HG02852 (cell line): ENCODE measurements around the gene POU2F2.

Experiments
- ATAC-seq: cut with Tn5 transposase; IDR thresholded peaks from one replicate; pipeline ENCODE4 v1.9.1; 2021; ENCODE audit warnings: mild to moderate bottlenecking, moderate library complexity; ENCODE audit not compliant: unreplicated experiment

POU2F2 gene

DNA sequence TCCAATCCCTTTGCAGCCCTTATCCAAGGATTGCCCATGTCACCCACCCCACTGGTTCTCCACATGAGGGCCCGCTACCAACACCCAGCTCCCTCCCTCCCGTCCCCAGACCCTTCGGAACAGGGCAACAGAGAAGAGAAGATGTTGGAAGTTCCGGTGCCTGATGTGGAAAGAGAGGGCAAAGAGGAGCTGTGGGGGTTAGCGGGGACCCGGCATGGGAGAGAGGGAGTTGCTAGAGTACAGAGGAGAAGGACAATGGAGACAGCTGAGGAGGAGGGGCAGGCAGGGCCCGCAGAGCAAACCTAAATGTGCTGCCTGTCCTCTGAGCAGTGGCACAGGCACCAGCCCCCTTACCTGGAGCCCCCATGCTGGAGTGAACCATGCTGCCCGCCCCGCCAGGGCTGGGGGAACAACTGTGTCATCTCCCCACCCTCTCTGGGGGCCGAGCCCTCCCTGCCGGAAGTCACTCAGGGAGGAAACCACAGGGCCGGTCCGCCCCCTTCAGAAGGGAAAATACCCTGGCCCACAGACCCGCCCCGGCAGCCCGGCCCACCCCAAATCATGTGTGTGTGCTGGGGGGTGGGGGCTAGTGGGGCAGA lies at the start of gene POU2F2:
Gene POU2F2, minus strand, starts transcription at position 417 of the 599 bp plus-strand sequence. Its CDS starts 35 bp downstream, at position 382.
- ATAC-seq: no peak

GRCh38 chr19:42178791-42179674 lies 46.8 kb upstream of the POU2F2 start:
- ATAC-seq: no peak

DNA sequence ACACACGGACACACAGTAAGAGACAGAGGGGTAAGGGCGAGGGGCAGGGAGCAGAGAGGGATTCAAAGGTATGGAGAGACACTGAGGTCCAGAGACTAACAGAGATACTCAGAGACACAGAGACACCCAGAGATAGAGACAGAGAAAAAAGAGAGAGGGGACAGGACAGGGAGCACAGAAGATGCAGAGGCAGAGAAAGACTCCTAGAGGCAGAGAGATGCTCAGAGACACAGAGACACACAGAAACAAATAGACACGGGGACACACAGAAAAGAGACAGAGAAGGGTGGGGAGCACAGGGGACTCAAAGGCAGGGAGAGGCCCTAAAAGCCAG lies 45.4 kb upstream of the POU2F2 start:
- ATAC-seq: no peak

GRCh38 chr19:42176990-42177685 lies 44.9 kb upstream of the POU2F2 start:
- ATAC-seq: no peak

- ATAC-seq: no peak
These were observed 44.4 kb upstream of the POU2F2 start for GRCh38 chr19:42176649-42176989.

DNA sequence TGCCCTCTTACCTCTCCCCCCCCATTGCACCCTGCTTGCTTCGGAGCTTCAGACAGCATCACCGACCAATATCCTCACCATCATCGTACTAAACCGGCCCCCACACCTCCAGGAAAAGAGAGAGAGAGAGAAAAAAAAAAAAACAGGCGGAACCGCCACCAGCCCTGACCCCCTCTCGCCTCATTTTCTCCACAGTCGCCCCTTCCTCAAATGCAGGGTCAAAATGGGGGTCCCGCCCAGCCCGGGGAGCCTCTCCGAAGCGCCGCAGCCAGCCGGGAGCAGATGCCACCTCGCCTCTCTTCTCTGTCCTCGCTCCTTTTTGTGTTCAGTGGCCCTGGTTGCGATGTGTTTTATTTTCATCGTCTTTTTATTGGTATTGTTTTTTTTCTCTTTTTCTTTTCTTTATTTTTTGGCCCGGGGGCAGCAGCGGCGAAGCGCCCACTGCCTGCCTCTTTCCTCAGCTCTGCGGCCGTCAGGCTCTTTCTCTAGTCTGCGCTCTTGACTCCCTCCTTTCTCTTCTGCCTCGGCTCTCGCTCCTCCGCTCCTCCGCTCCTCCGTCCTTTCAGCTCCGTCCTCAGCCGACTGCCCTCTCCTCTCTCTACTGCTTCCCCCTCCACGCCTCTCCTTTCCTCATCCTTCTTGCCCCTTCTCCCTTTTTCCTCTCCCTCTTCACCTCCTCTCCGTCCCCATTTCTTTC lies 43.9 kb upstream of the POU2F2 start:
- no peak for ATAC-seq

GRCh38 chr19:42174958-42175734 lies 42.9 kb upstream of the POU2F2 start:
- ATAC-seq: no peak

DNA sequence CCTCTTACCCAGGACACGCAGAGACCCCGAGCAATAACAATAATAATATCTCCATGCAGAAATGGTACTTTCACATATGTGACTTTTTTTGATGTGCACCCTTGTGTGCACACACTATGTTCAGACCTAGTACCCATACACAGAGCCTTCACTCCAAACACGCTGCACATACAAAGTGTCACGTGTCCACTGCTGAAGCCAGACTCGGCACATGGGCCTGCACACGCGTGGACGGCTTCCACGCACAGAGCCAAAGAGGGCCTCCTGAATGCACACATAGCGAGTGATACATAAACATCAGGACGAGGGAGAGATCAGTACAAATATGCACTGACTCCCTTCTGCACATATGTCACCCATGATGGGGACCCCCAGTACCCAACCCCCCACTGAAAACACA lies 41.9 kb upstream of the POU2F2 start:
- no peak for ATAC-seq

GRCh38 chr19:42173695-42174094 lies 41.4 kb upstream of the POU2F2 start:
- ATAC-seq: no peak

DNA sequence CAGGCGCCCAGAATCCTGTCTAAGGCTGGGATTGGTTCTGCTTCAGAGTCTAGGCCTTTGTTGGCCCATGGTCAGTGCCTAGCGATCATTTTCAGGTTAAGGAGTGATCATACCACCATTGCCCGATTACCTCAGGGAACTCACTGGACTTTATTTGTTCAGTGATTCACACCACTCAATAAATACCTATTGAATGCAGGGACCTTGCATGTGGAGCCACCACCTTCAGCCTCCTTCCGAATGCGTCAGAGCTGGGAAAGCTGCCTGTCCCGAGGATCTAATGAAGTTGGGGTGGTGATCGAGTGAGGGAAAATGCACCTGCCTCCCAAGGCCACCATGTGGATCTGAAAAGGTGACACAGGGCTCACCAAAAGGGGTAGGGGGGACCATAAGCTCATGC lies 40.0 kb upstream of the POU2F2 start:
- ATAC-seq: no peak

DNA sequence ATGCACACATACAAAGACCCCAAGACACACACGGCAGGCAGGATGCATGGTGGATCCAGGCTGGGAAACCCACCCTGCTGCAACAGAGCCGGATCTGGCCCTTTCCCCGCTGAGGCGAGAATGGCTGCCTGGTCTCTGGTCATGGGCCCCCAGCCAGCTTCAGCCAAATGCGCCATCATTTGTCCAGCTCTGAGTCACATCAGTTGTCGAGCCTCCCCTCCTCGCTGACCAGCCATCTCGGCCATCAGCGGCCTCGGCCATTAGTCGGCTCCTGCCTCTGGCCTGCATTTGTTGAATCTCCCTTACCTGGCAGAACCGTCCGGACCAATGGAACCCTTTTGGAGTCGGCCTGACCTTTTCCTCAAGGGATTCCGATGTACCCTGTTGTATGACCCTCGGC lies 38.5 kb upstream of the POU2F2 start:
- ATAC-seq: no peak

DNA sequence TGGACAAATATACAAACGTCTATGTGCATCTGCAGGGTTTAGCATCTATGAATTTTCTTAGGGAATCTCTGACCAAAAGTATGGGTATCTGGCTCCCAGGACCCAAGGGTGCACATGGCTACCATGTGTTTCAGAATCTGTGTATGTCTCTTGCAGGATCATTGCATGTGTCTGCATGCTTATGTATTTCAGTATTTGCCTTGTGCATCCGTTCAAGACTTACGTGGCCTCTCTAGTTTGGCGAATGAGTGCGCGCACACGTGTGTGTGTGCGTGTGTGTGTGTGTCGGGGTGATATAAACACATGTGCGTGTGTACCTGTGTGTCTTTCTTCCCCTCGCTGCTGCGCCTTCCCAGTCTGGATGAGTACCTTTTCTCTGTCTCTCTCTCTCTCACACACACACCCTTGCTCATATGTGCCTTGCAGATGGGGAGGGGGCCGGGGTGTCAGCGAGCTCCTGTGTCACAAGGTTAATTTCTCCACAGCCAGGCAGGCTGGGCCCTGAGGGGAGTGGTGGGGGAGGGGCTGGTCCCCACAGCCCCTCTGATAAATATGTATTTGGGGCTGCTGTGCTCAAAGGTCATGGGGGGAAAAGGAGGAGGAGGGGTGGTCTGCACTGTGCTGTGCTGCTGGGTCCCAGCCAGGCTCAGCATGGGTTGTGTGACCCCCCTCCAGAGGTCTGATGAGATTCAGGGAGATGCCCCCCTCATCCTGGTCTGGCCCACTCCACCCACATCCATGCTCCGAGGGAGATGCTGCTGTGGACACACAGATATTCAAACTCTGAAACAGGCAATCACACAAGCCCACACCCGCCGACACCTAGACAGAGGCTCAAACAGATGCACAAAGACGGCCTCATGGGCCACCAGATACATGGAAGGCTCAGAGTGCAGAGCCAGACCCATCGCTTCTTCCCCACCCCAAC lies 37.5 kb upstream of the POU2F2 start:
- ATAC-seq: no peak

GRCh38 chr19:42168206-42168605 lies 36.0 kb upstream of the POU2F2 start:
- no peak for ATAC-seq

DNA sequence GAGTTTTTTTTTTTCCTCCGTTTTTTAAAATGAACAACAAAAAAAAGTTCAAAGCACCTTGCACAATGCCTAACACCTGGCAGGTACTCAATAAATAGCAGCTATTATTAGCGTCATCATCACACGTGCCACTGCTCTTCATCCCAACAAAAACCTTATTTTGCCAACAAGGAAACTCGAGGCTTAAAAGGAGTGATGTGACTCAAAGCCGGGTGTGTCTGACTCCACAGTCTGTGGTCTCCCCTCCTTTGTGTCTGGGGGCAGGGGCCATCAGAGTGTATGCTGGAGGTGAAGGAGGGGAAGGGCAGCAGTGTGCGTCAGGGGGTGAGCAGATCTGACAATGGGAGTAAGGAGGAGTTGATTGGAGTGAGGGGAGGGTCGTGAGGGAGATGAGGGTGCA lies 34.1 kb upstream of the POU2F2 start:
- no peak for ATAC-seq

GRCh38 chr19:42165146-42165545 lies 32.9 kb upstream of the POU2F2 start:
- ATAC-seq: no peak

DNA sequence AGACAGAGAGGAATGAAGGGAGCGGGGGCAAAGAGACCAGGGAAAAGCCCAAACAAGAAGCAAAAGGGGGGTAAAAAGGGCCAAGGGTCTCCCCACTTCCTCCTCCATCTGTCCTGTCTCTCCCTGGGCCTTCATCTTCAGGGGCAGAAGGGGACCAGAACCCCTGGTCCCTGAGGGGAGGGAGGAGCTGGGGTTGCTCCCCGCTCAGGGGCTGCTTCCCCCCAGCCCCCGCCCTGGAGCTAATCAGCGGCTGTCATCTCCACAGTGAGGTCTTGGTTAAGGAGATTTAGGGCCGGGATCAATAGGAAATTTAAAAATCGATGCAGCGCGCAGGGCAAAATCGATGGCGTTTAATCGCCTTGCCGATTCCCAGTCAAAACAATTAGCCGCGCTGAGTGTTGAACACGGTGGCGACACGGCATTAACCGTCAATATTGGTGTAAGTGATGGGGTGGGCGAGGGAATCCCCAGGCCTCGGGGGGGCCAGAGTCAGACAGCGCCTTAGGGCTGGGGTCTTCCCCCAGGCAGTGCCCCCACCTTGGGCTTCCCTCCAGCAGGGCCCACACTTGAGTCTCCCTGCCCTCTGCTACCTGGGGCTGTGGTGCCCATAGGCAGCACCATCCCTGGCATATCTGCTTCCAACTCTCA lies 29.5 kb upstream of the POU2F2 start:
- no peak for ATAC-seq

DNA sequence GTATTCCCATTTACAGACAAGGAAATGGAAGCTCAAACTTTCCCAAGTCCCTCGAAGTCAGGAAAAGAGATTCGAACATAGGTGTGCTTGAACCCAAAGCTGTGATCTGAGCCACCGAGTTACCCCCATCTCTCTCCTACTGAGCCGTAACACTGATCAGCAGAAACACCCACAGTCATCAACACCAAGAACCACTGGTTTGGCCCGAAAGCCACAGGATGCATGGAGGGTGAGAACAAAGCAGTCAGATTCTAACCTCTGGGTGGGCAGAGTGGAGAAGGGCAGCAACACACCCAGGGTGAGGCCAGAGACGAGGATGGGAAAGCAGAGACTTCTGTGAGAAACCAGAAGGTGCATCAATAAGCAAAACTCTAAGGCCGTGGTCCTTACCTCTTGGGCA lies 27.7 kb upstream of the POU2F2 start:
- ATAC-seq: no peak

DNA sequence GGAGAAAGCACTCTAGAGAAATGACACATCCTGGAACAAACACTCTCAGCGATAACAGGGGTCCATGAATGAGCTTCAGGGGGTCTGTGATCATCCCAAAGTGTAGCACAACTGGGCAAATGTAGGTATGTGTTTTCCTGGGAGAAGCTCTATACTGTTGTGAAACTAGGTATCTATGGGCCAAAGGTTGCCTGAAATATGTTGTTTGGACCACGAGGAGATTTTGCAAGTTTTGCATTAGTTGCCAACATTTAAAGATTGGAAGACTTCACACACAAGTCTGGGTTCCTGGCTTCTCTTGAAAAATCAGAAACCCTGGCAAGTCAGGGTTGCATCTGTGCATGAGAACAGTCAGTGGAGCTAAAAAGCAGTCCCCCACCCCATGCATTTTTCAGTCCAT lies 26.7 kb upstream of the POU2F2 start:
- ATAC-seq: no peak

GRCh38 chr19:42156571-42156970 lies 24.3 kb upstream of the POU2F2 start:
- no peak for ATAC-seq
